ENCODE results near the gene FARP2.
"Not testable (repeated sequence)": the region's sequence is repeated elsewhere in the genome, so short reads cannot be mapped to it uniquely, and the experiment has no call there.

FARP2 gene

DNA sequence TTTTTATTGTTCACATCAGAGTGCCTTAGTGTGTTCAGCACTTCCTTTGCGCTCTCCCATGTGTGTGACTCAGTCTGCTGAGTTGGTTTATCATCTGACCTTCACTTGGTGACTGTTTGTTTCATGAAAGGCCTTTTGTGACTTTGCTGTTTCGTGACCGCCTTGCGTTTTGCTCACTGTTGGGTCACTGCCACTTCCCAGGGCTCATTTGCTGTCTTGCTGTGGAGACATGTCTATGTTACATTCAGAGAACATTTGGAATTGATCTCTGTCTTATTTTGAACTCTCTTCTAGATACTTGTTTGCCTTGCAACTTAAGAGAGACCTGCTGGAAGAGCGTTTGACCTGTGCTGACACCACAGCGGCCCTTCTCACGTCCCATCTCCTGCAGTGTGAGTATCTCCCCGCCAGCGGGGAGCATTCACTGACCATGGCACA is 54.7 kb downstream of the FARP2 start:
- peak in 40 of 58 donors; percentile 6 to 84 (median 47) for DNase-seq

DNA sequence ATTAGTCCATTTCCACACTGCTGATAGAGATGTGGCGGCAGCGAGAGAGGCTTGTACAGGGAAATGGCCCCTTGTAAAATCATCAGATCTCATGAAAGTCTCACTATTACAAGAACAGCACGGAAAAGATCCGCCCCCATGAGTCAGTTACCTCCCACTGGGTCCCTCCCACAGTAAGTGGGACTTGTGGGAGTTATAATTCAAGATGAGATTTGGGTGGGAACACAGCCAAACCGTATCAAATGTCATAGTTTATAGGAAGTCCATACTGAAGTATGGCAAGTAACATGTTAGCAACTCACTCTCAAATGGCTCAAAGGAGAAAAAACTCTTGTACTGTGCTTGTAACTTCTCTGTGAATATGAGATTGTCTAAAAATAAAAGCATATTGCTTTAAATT is 56.1 kb downstream of the FARP2 start:
- no peak for DNase-seq

DNA sequence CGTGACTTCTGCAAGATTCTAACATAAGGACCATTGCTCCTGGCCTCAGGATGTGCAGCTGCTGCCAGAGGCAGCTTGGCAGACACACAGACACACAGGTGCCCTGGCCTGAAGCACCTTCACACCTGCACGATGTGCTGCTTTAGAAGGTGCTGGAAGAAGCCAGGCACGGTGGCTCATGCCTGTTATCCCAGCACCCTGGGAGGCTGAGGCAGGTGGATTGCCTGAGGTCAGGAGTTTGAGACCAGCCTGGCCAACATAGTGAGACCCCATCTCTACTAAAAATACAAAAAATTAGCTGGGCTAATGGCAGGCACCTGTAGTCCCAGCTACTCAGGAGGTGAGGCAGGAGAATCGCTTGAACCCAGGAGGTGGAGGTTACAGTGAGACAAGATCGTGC is 57.4 kb downstream of the FARP2 start:
- not testable (repeated sequence) for DNase-seq

DNA sequence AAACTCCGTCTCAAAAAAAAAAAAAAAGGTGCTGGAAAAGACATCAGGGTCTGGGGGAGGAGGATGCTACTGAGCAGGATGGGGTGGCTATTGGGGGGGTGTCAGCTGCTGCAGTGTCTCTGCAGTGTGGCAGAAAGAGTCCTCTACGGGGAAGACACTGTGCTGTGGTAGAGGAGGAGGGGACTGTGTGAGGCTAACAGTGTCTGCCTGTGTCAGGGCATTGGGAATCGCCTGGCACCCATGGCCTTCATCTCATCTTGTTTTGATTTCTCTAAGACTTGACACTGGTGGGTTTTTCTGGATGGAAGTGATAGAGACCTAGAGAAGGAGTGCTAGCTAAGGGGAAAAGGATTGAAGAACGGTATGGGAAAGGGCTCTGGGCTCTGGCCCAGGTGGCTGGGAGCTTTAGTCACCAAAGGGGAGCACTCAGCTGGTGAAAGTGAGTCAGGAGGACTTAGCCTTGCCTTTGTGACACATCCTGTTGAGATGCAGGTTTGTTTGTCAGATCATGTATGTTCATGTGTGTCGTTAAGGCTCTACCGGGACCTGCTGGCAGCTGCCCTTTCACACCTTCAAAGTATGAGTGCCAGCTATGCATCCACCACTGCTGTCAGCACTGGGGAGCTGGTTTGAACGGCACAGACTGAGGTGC is 58.0 kb downstream of the FARP2 start:
- DNase-seq: peak in 2 of 58 donors; percentile 20 to 22

DNA sequence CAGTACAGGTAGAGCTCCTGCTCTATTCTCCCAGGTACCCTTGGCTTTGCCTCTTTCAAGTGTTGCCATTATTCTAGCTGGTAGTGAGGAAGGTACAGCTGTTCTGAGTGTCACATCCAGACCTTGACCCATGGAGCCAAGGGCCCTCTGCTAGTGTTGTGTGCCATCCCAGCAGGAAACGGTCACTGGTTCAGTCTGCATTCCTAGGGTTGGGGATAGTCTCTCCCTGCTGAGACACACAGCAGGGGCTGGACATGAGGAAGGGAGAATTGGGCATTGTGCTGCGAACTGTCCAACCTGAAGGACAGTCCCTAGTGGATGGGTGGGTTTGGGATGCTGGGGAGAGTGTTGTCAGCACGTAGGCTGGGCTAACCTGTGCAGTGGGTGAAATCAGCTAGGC is 59.1 kb downstream of the FARP2 start:
- no peak for DNase-seq

DNA sequence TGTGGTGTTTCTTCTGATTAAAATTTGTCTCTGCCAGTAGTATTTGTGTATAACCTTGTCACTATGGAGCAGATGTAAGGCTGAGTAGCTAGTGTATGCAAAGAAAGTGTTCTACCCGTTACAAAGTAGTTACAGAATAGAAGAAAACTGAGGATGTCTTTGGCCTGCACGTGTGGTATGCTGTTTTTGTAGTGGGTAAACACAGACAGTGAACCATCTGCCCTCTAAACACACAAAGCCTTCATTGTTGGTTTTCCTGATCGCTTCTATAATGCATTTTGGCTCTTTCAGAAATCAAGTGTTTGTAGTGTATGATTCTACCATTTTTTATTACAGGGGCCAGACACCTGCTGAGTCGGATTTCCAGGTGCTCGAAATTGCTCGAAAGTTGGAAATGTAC is 61.5 kb downstream of the FARP2 start:
- DNase-seq: peak in 4 of 58 donors; percentile 14 to 45 (median 23)

DNA sequence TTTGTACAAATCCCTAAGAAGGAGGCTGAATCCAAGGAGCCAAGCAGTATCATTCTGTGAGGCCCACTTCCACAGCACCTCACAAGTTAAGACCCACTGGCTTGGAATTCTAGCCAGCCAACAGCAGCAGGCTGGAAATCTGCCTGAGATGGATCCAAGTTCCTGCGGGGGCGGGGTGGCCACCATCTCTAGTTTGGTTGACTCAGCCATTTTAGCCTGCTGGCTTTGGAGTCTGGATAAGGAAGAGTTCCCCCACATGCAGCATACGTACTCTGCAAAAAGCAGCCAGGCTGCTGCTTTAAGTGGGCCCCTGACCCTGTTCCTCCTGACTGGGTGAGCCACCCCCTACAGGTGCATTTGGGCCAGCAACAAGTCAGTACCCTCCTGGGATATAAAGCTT is 65.2 kb downstream of the FARP2 start:
- DNase-seq: no peak

DNA sequence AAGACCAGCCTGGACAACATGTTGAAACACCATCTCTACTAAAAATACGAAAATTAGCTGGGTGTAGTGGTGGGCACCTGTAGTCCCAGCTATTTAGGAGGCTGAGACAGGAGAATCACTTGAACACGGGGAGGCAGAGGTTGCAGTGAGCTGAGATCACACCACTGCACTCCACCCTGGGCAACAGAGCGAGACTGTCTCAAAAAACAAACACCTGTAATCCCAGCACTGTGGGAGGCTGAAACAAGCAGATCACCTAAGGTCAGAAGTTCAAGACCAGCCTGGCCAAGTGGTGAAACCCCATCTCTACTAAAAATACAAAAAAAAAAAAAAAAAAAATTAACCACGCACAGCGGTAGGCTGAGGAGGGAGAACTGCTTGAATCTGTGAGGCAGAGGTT is 65.9 kb downstream of the FARP2 start:
- not testable (repeated sequence) for DNase-seq

DNA sequence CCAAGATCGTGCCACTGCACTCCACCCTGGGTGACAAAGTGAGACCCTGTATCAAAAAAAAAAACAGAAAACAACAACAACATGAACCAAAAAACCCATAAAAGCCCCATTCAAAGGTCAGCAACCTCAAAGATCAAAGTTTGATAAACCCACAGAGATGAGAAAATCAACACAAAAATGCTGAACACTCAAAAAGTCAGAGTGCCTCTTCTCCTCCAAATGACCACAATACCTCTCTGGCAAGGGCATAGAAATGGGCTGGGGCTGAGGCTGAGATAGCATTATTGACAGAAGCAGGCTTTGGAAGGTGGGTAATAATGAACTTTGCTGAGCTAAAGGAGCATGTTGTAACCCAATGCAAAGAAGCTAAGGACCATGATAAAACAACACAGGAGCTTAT is 66.3 kb downstream of the FARP2 start:
- no peak for DNase-seq

DNA sequence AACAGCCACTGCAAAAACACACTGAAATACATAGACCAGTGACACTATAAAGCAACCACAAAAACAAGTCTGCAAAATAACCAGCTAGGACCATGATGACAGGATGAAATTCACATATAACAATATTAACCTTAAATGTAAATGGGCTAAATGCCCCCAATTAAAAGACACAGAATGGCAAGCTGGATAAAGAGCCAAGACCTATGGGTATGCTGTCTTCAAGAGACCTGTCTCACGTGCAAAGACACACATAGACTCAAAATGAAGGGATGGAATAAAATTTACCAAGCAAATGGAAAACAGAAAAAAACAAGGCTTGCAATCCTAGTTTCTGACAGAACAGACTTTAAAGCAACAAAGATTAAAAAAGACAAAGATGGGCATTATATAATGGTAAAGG is 67.4 kb downstream of the FARP2 start:
- DNase-seq: not testable (repeated sequence)

DNA sequence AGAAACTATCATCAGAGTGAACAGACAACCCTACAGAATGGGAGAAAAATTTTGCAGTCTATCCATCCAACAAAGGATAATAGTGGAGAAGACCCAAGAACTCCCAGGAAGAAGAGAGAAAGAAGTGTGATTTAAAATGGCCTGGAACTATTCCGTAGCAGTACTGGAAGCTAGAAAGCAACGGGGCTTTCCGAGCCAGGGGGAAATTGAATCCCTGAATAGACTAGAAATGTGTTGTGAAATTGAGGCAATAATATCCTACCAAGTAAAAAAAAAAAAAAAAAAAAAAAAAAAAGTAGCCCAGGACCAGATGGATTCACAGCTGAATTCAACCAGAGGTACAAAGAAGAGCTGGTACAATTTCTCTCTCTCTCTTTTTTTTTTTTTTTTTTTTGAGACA is 69.3 kb downstream of the FARP2 start:
- no peak for DNase-seq

DNA sequence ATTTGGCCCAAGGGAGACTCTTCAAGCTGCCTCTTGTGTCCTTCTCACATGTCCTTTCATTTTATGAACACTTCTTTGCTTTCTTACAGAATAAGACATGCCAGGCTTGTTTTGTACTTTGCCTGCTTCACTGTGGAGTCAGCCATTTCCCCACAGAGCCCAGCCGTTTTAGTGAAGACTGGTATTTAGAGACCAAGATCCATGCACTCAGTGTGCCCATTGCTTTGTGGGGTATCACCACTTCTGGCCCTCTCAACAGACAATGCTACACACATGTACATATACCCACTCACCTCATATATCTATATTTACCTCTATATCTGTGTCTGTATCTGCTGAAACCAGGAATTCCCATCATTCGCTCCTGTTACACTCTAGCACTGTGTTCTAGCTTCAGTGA is 74.1 kb downstream of the FARP2 start:
- no peak for DNase-seq

DNA sequence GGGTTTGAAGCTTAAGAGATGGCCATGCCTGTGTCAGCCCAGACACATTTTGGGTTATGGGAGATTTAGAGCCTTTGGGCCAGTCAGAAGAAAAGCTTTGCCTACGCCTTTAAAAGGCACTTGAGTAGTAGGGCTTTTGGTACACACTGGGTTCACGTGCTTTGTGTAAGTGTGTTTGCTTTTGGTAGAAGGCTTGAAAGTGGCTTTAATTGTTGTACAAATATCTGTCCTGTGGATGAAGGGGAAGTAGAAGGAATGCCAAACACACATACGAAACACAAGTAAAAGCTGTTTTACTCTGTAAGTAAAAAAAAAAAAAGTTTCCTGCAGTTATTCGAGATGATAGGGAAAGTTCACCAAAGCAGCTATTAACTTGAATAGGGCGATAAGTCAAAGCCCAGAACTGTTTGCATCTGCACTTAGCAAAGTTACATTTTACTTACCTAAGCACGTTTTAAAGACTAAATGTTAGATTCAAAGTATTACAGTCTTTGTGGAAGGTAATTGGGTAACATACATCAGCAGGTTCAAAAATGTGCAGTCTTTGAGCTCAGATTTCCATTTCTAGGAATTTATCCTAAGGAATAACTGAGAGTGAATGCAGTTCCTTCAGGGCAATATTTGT is 76.9 kb downstream of the FARP2 start:
- no peak for DNase-seq

DNA sequence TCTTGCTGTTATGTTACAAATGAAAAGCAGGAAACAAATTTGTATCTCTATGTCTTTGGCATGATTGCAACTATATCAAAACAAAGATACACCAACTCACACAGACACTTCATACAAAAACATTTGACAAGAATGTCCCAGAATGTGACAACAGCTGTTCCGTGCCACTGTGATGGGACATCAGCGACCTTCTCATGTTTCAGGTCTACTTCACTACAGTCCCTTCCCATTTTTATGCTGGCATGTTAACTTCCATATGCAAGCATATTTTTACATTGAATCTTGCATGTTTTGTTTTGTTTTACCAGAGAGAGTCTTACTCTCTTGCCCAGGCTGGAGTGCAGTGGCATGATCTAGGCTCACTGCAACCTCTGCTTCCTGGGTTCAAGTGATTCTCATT is 81.1 kb downstream of the FARP2 start:
- DNase-seq: no peak

DNA sequence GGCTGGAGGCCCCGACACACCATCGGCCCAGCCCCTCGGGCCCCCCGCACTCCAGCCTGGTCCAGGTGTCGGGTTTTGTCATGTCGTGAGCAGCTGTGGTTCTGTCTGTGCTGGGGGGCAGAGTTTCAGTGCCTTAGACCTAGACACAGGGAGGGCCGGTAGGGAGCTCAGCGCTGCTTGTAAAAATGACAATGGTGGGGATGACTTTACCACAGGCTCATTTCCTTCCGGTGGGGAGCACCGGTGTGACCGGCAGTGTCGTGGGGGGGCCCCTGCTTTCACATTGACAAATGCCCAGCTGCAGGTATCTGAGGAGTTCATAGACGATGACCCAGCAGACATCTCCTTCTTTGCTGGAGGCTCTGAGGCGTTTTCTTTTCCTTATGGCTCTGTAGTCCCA is 85.4 kb downstream of the FARP2 start:
- no peak for DNase-seq

DNA sequence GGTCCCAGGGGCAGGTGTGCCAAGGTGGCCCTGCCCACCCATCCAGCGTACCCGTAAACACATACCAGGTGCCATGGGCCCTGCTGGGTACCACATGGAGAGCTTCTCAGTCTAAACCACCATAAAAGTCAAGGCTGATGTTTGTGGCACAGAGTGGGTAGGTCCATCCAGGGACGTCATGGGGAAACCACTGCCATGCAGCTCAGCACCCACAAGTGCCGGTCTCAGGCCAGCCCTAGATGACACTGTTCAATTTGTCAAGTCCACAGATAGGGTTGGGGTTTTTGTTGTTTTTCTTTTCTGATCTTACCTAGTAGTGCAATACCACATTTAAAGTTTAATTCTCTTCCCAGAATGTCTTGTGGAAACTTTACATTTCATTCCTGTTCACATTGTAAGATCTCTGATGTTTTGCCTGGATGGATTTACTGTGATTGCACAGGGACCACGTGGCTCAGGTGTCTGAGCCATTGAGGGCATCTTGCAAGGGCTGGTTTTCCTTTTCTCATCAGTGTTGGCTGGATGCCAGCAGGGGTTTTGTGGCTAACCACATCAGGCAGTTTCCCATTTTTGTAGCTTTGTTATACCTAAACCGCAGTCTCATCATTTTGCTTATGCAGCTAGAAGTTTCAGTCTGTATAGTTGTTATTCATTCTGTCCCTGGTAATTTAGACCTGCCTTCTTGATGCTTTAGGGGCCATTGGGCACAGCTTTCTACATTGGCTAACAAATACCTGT is 87.6 kb downstream of the FARP2 start:
- peak in 2 of 58 donors; percentile 4 to 14 for DNase-seq

DNA sequence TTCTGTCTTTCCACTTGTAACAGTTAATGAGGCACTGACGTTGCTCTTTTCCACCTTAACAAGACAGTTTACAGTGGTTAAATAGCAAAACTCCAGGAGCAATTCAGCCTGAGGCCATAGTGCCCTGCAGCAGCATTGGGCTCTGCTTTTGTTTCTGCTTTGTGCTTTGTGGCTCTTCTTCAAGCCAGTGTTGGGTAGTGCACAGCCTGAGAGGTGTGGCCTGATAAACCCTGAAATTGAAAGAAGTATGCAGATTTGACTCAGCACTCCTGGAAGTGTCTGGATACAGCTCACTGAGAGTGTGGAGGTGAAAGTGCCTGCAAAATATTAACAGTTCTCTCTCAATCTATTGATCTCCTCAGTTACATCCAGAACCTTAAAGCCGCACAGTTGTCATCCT is 89.3 kb downstream of the FARP2 start:
- DNase-seq: no peak

DNA sequence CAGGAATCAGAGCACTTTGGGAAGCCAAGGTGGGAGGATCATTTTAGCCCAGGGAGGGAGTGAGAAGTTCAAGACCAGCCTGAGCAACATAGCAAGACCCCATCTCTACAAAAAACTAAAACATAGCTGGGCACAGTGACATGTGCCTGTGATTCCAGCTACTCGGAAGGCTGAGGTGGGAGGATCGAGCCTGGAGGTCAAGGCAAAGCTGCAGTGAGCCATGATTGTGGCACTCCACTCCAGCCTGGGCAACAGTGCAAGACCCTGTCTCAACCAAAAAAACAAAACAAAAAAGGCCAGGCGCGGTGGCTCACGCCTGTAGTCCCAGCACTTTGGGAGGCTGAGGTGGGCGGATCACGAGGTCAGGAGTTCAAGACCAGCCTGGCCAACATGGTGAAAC is 94.0 kb downstream of the FARP2 start:
- not testable (repeated sequence) for DNase-seq

DNA sequence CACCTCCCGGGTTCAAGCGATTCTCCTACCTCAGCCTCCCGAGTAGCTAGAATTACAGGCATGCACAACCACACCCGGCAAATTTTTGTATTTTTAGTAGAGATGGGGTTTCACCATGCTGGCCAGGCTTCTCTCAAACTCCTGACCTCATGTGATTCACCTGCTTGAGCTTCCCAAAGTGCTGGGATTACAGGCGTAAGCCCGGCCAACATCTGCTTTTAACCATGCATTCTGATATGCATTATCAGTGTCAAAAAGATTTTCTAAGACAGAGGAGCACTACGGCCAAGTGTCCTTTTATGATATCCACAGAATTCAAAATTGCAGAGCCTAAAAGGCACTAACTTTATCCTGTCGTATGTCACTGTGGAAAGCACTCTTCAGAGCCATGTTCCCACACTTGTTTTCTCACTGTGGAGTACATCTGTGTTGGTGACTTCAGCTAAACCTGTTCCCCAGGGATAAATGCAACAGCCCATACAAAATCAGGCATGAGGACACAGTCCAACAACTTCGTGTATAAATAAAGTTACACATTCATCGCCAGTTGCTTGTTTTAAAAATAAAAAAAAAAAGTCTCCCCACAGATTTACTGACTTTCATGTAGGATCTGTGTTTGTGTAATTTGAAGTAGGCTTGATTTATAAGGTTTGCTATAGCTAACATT is 95.9 kb downstream of the FARP2 start:
- DNase-seq: no peak

DNA sequence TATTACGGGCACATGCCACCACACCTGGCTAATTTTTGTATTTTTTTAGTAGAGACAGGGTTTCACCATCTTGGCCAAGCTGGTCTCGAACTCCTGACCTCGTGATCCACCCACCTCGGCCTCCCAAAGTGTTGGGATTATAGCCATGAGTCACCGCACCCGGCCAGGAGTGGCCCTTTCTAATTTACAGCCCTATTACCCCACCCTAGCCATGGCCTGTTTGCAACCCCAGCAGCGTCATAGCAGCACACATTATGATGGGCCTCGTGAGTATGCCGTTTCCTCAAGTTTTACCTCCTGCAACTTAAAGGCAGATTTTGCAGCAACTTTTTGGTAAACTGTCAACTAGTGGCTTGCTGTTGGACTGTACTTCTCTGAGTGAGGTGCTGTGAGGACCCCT is 97.8 kb downstream of the FARP2 start:
- DNase-seq: not testable (repeated sequence)

DNA sequence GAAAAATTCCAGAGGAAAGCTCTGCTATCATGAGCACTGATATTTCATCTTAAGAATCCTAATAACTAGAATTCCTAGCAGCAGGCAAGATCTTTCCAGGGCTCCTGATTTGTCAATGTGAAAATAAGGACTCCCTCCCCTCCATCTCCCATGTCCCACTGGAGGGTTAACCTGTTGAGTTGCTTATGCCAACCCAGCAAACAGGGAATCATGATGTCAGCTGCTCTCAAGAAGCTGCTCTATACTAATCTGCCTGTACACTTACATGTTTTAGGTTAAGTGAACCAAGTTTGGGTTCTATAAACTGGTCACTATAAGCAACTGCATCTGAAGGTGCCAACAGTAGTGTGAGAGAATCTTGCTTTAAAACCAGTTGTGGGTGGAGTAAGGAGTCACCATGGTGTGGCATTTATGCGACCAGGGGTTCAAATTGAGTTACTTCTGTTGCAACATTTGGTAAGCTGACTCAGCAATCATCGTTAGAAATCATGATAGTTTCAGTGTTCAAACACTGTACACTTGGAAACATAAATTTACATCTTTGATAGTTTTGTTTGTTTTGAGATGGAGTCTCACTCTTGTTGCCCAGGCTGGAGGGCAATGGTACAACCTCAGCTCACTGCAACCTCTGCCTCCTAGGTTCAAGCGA is 98.9 kb downstream of the FARP2 start:
- no peak for DNase-seq

DNA sequence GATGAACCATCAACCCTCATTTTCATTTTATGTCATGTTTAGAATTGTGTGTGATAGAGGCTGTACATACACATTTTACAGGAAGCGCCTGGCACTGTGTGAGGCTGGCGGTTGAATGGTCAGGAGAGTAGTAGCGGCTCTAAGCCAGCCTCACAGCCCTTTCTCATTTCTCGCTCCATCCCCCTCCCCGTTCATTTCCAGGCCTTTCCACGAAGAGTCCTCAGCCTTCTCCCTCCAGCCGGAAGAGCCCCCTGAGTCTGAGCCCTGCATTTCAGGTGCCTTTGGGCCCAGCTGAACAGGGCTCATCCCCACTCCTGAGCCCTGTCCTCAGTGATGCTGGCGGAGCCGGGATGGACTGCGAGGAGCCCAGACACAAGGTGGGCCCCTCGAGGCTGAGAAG is 100.5 kb downstream of the FARP2 start:
- DNase-seq: no peak

Measured in anterior cingulate cortex (tissue), 58 donors.